ENCODE measurements around the gene CPT1A.
"Not testable (repeated sequence)": the region's sequence is repeated elsewhere in the genome, so short reads cannot be mapped to it uniquely, and the experiment has no call there.

DNA sequence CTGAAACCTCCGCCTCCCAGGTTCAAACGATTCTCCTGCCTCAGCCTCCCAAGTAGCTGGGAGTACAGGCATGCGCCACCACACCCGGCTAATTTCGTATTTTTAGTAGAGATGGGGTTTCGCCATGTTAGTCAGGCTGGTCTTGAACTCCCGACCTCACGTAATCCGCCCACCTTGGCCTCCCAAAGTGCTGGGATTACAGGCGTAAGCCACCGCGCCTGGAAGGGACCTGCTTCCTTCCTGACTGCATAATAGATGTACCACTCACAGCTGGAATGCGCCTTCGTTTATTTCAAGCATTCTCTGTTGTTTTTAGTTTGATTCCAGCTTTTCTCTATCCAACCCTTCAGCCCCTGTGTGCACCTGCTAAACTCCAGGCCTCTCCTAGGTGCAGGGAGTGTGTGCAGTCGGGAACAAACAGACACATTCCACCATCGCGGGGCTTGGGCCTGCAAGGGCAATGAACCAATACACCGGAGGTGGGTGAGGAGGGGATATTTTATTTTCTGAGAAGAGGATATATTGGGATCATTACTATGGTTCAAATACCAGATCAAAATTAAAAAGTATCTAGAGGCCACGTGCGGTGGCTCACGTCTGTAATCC, 14.8 kb upstream of the CPT1A start:
- not testable (repeated sequence) for TF ChIP-seq POLR2A (IDR thresholded peaks at IDR 0.05)
- TF ChIP-seq, protein P1, sequence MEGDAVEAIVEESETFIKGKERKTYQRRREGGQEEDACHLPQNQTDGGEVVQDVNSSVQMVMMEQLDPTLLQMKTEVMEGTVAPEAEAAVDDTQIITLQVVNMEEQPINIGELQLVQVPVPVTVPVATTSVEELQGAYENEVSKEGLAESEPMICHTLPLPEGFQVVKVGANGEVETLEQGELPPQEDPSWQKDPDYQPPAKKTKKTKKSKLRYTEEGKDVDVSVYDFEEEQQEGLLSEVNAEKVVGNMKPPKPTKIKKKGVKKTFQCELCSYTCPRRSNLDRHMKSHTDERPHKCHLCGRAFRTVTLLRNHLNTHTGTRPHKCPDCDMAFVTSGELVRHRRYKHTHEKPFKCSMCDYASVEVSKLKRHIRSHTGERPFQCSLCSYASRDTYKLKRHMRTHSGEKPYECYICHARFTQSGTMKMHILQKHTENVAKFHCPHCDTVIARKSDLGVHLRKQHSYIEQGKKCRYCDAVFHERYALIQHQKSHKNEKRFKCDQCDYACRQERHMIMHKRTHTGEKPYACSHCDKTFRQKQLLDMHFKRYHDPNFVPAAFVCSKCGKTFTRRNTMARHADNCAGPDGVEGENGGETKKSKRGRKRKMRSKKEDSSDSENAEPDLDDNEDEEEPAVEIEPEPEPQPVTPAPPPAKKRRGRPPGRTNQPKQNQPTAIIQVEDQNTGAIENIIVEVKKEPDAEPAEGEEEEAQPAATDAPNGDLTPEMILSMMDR (IDR thresholded peaks at IDR 0.05 in 4 of 5, conservative IDR thresholded peaks at IDR 0.05 in 1 of 5) = not testable (repeated sequence)
